ENCODE results near the gene CCSER1.

GRCh38 chr4:90990284-90990683 is 863.1 kb downstream of the CCSER1 start:
- no peak for TF ChIP-seq EZH2 (IDR thresholded peaks at IDR 0.05; ENCODE audit: borderline replicate concordance, low read depth, low read length, severe bottlenecking)
- no peak for TF ChIP-seq CTCF (IDR thresholded peaks at IDR 0.05; ENCODE audit: borderline replicate concordance, extremely low read depth, low read length, poor library complexity, severe bottlenecking)
